Umbilical cord (tissue), 2 donors: ENCODE measurements around the gene TLNRD1. TPM values are rescaled to one million over a fixed set of nuclear protein-coding genes. Genes with fewer than 3 reads are reported as not detected.

Source experiments
- DNase-seq: peaks from one replicate; pipeline ENCODE4 v3.0.0-alpha.2; 2015; ENCODE audit warnings: low spot score
- total RNA-seq: library from RNA; depleted of rRNA; stranded (reverse); fragments of >200 nt; gene quantifications from one replicate; pipeline ENCODE4 v1.2.3, GENCODE V29; 2014; ENCODE audit warnings: low replicate concordance; ENCODE audit not compliant: insufficient read depth

Gene TLNRD1
- total RNA-seq, 1 donor from 2014 or later: 13.7 TPM

- DNase-seq: peak; percentile 44
Observed at GRCh38 chr15:80977627-80978036, 23.1 kb upstream of the TLNRD1 start.

GRCh38 chr15:80978685-80979329 lies 21.9 kb upstream of the TLNRD1 start:
- no peak for DNase-seq

DNA sequence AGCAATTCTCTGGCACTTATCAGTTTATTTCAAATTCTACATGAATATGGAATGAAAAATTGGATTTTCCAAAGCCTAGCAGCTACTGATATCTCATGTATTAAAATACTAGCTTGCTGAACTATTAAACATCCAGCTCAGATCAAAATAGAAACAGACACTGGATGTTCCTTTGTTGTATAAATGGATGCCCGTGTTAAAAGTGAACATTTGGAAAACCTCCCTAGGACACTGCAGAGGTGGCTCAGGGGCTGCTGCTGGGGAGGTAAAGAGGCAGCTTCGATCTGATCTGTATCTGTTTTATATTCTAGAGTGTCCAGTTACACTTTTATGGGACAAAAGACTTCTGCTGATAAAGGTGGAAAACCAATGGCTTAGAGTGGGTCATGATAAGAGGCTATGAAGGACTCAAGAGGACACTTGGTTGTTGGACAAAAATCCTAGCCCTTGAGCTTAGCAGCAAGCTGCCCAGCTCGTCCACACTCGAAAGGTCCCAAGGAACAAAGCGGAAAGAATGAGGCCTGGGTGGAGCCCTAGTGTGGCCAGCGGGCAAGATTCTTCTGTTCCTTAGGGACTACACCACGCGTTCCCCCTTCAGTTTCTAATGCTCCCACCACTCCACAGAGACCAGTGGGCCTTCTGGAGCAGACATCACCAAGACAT lies 21.1 kb upstream of the TLNRD1 start:
- no peak for DNase-seq

DNA sequence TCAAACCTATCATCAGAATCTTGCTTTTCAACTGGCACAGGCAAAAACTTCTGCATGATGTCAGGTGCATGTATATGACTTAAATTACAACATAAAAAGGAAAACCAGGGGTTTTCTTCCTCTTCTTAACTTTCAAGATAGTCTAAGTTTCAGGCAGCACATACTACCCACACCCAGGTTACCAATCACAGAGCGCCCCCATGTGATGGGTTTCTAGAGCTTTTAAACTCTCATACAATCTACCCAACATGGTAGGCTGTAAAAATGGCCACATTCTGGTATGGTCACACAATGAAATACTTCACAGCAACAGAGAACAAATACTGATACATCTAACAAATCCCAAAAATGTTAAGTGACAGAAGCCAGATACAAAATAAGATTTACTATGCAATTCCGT lies 18.5 kb upstream of the TLNRD1 start:
- no peak for DNase-seq

GRCh38 chr15:80982839-80983238 lies 17.9 kb upstream of the TLNRD1 start:
- DNase-seq: no peak

GRCh38 chr15:80984856-80985255 lies 15.9 kb upstream of the TLNRD1 start:
- DNase-seq: peak; percentile 37

DNA sequence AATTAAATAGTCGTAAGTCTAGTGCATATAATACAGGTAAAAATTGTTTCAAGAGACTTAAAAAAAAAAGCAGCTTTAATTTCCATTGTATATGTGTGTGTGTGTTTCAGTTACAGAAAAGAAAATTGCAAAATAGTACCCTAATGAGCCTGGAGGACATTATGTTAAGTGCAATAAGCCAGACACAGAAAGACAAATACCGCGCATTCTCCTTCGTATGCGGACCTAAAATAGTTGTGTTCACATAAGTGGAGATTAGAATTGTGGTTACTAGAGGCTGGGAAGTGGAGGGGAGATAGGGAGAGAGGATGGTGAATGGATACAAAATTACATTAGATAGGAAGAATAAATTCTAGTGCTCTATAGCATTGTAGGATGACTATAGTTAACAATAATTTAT lies 14.7 kb upstream of the TLNRD1 start:
- DNase-seq: no peak

GRCh38 chr15:80986487-80986886 lies 14.2 kb upstream of the TLNRD1 start:
- DNase-seq: no peak

DNA sequence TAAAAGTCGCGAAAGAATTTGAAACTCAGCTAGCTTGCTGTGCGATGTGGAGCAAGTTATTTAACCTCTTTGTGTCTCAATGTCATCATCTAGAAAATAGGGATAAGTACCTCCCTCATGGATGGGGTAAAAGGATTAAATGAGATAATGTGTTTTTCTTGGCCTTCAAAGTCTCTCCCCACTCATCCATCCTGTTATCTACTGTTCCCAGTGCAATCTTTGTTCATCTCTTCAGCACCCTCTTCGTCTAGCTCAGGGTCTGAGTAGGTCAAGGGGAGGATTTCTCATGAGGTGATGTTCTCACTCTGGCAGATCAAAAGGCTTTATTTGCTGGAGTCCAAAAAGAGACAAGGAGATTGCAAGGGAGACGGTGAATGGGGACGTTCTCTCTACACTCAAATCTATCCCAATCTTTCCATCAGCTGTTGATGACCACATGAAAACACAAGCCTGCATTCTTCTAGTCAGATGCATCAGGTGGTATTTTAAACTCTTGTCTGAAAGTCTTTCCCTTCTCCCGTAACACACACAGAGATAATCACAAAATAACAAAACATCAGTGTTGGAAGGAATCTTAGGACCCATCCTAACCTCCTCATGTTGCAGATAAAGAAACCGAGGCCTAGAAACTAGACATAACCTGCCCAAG lies 12.5 kb upstream of the TLNRD1 start:
- DNase-seq: no peak

DNA sequence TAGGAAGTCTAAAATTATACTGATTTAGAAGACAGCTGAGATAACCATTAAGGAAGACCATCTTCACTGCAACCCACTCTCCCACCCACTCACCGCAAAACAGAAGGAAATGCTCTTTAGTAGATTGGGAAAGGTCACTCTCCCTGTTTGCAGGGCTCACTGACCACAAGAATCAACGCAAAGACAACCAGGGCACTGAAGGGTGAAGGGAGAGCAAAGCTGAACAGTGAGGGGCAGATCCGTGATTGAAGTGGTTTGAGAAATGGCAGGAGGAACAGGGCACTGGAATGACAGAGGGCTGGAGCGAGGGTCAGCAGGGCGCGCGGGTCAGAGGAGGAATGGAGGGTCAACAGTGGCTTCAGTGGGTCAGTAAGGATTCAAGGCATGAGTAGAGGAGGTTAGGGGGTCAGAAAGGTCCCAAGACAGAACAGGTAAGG lies 11.6 kb upstream of the TLNRD1 start:
- DNase-seq: no peak

- DNase-seq: peak; percentile 98
Observed at GRCh38 chr15:80989518-80990478, 10.9 kb upstream of the TLNRD1 start, which contains the start of gene MESD. TSS of gene MESD (minus strand) at chr15:80989819. CDS start at chr15:80989791, 28 bp downstream.

DNA sequence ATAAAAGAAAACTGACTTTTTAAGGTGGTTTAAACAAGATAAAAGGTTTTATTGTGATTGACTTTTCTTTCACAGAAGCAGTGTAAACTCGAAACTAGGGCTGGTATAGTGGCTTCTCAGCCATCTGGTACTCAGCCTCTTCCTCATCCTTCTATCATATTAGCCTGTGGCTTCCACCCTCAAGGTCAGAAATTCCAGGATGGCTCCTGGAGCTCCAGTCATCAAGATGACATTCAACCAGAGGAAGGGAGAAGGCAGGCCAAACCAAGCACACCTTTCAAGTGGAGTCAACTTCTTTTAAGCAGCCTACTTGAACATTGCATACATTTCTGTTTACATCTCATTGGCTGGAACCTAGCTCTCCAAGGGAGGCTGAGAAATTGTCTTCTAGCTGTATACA lies 9.8 kb upstream of the TLNRD1 start:
- no peak for DNase-seq

DNA sequence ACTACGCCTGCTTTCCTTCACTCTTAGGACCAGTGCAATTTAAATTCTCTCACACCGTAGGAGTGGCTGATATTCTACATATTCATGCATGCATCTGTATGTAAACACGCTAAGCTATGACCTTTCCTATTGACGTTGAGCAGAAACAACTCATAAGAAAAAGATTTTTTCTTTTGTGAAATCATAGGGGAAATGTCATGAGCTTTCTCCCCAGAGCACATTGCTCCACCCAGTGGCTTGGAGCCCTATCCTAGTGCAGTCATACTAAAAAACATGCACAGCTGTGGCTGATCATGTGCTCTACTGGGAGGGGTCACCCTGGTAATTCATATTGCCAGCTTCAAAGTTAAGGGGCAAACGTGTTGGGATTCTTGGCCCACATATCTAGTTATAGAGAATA lies 9.3 kb upstream of the TLNRD1 start:
- DNase-seq: peak; percentile 56

DNA sequence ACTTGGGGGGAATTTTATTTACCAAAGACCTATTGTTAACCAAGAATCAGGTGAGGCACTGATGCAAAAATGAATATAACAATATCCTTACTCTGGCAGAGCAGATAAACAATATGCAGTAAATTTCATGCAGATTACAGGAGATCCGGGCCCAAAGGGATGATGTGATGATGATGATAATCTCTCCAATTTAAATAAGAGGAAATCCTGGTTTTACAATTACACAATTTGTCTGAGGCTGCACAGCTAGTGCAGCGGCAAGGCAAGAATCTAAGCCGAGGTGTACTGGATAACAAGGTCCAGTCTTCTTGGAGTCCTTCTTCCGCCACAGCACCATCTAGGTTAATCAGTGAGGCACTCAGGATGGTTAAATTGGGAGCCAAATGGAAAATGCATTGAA lies 8.7 kb upstream of the TLNRD1 start:
- DNase-seq: no peak

DNA sequence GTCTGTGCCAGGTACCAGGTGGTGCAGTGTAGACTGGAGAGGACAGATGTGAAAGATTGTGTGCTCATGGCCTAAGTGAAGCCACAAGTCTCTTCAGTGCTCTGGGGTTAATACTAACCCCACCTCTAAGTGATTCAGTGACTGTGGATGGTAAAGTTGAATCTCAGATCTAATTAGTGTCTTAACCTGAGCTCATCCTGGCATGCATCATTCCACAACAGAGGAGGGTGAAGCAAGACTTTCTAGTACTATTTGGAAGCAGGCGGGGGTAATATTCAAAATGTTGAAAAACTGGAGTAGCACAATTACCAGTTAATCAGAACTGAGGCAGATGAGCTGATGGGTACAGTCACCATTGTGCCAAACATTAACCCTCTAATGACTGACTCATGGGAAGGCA lies 8.3 kb upstream of the TLNRD1 start:
- DNase-seq: no peak

DNA sequence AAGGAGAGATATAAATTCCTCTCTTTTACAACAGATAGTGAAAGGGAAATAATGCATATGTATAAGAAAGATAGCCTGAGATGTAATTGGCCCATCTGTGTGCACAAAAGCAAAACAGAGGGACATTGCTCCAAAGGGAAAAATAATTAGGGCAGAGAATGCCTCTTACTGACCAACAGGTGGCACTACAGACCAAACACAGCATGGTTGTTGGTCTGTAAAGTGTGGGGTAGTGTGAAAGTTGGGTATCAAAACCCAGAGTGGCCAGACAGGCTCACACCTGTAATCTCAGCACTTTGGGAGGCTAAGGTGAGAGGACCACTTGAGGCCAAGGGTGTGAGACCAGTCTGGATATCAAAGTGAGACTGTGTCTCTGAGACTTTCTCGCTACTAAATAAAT lies 4.5 kb upstream of the TLNRD1 start:
- no peak for DNase-seq

GRCh38 chr15:80997692-80998091 lies 3.0 kb upstream of the TLNRD1 start:
- DNase-seq: no peak

GRCh38 chr15:80998251-80998650 lies 2.5 kb upstream of the TLNRD1 start:
- DNase-seq: no peak

DNA sequence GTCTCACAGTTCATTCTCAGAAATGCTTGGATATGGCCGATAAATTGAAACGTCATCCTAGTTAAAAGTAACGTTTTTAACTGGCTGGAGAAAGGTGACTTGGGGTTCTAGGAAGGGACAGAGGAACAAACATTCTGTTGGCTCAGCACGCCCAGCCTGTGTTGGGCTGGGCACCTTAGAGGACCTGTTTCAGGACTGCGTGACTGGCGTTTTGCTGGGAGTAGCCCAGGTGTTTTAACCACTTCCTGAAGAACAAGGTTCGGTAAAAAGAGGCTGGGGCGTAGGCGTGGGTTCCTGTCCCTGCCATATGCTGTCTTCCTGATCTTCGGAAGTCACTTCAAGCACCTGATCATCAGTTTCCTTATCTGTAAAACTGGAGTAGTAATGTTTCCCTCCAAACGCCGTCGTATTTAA lies 1.1 kb upstream of the TLNRD1 start:
- no peak for DNase-seq

GRCh38 chr15:81000144-81000623 lies 539 bp upstream of the TLNRD1 start:
- DNase-seq: no peak

- DNase-seq: peak; percentile 57
Observed at GRCh38 chr15:81001152-81002008, 657 bp downstream of the TLNRD1 start.
